OCI-LY7 (cell line): ENCODE results near the gene SLC39A8. TPM values are rescaled to one million over a fixed set of nuclear protein-coding genes. Genes with fewer than 3 reads are reported as not detected.

ENCODE experiments used
- BruUV-seq: library from RNA; stranded (reverse); fragments of 400-500 nt; replicated peaks from 2 replicates; lab custom pipeline; 2021; lab: Mats Ljungman, UMichigan
- CTCF ChIA-PET: fragments of 300-600 bp; sonication (Branson Sonifier 250); formaldehyde crosslinking; loops from one replicate; lab custom pipeline; 2022; ENCODE audit warnings: antibody characterized with exemption; ENCODE audit not compliant: unreplicated experiment; lab: Charles Lee
- POLR2A ChIA-PET: fragments of 300-600 bp; sonication (Branson Sonifier 250); formaldehyde crosslinking; loops from one replicate; lab custom pipeline; 2022; ENCODE audit warnings: antibody characterized with exemption; lab: Charles Lee
- DNase-seq: peaks from one replicate; pipeline ENCODE4 v3.0.0-alpha.2; 2015; ENCODE audit warnings: low spot score
- H2AFZ ChIP-seq: fragments of 200-600 bp; sonication (generic), shearing (Covaris generic); 2 replicates; pipeline ENCODE4 v1.6.1; 2014; ENCODE audit warnings: mild to moderate bottlenecking, antibody characterized with exemption, low read length, moderate library complexity
- H3K27ac ChIP-seq: fragments of 200-600 bp; sonication (generic); 2 replicates; pipeline ENCODE4 v1.5.1; 2014; ENCODE audit warnings: mixed run types, low read depth, mild to moderate bottlenecking, moderate library complexity, low read length, inconsistent platforms; ENCODE audit not compliant: poor library complexity, severe bottlenecking
- H3K36me3 ChIP-seq: fragments of 200-600 bp; sonication (generic); 2 replicates; pipeline ENCODE4 v1.6.1; 2014; ENCODE audit warnings: mild to moderate bottlenecking, antibody characterized with exemption, low read length, moderate library complexity, mixed read lengths; ENCODE audit not compliant: insufficient read depth
- H3K4me1 ChIP-seq: fragments of 200-600 bp; sonication (generic); 2 replicates; pipeline ENCODE4 v1.5.1; 2014; ENCODE audit warnings: mild to moderate bottlenecking, low read length; ENCODE audit not compliant: insufficient read depth, poor library complexity, severe bottlenecking
- H3K4me2 ChIP-seq: fragments of 200-600 bp; sonication (generic); 2 replicates; pipeline ENCODE4 v1.6.1; 2014; ENCODE audit warnings: mild to moderate bottlenecking, low read length
- H3K4me3 ChIP-seq: fragments of 200-600 bp; sonication (generic); 2 replicates; pipeline ENCODE4 v1.5.1; 2014; ENCODE audit warnings: mild to moderate bottlenecking, low read depth, low read length; ENCODE audit not compliant: poor library complexity, severe bottlenecking
- H3K79me2 ChIP-seq: fragments of 200-600 bp; sonication (generic); 2 replicates; pipeline ENCODE4 v1.6.1; 2016; ENCODE audit warnings: low read depth, mild to moderate bottlenecking, low read length, moderate library complexity, mixed read lengths; ENCODE audit not compliant: insufficient read depth
- H3K9me2 ChIP-seq: fragments of 200-600 bp; sonication (generic); 2 replicates; pipeline ENCODE4 v1.6.1; 2016; ENCODE audit warnings: mild to moderate bottlenecking, low read length, mixed read lengths; ENCODE audit not compliant: insufficient read depth
- H3K9me3 ChIP-seq: fragments of 200-600 bp; sonication (generic); 2 replicates; pipeline ENCODE4 v1.6.1; 2014; ENCODE audit warnings: mild to moderate bottlenecking, mixed run types, low read length, mixed read lengths
- H4K20me1 ChIP-seq: fragments of 200-600 bp; sonication (generic); 2 replicates; pipeline ENCODE4 v1.6.1; 2014; ENCODE audit warnings: mild to moderate bottlenecking, antibody characterized with exemption, low read length, moderate library complexity, mixed read lengths; ENCODE audit not compliant: insufficient read depth
- EZH2phosphoT487 ChIP-seq: fragments of 200-600 bp; sonication (generic); IDR thresholded peaks from 2 replicates; pipeline ENCODE4 v1.6.1; 2018; ENCODE audit warnings: low read depth, borderline replicate concordance, mild to moderate bottlenecking, mixed run types, antibody characterized with exemption, low read length, moderate library complexity, mixed read lengths
- intact Hi-C: fragments of 100-400 bp; cut with micrococcal nuclease; formaldehyde crosslinking; loops from one replicate; pipeline ENCODE4 v1.10.0; 2022; ENCODE audit not compliant: unreplicated experiment
- total RNA-seq, 2 experiments: library from RNA; depleted of rRNA in 1 of 2; stranded (reverse); fragments of >200 nt in 1 of 2; shearing (Covaris generic) in 1 of 2; gene quantifications; 2 replicates each; pipeline ENCODE4 v1.2.3, GENCODE V29; 2014 to 2022
- TF ChIP-seq, protein P1 (sequence below): fragments of 200-600 bp; sonication (generic); conservative IDR thresholded peaks from 2 replicates; pipeline ENCODE4 v1.5.1; 2014; ENCODE audit warnings: mild to moderate bottlenecking, antibody characterized with exemption, low read length, moderate library complexity, mixed read lengths

SLC39A8 gene
- total RNA-seq, 2 experiments from 2014 or later = 35.4 to 57.0 TPM

DNA sequence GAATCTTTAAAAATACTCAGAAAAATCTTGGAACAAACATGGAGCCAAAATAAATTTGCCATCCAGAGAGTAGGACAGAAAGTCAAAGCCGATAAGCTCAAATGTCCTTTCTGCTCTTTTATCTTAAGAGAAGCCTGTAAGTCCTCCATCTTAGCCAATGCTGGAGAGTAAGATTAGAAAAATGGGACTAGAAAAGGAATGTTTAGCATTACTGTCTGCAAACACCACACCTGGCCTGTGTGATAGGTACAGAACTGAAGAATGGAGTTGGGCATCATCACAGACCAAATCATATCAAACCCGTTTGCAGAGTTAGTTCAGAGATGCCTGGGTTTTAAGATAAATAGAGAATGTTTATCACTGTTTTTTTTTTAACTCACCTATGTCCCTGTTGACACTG, 10.5 kb upstream of the SLC39A8 start:
- intact Hi-C loops = no loop called here
- Histone ChIP-seq H3K79me2 (no peaks in the 10 kb centered on the region), H3K9me2 (no peaks in the 10 kb centered on the region), H3K4me2 (no peak overlapping the region), H3K9me3 (no peaks in the 10 kb centered on the region), H3K4me3 (no peak overlapping the region), H3K36me3 (no peaks in the 10 kb centered on the region), H4K20me1 (no peaks in the 10 kb centered on the region), H3K4me1 (no peaks in the 10 kb centered on the region), H2AFZ (no peak overlapping the region), H3K27ac (no peak overlapping the region)
- no TSS peak for BruUV-seq
- ChIA-PET POLR2A (interaction anchor here (0.9 kb wide), 1 partner anchor 10 kb away, joined by 5 read pairs; the partner anchor contains the start of gene SLC39A8), CTCF (no interaction called here)
- TF ChIP-seq EZH2phosphoT487 = no peak
- TF ChIP-seq, protein P1, sequence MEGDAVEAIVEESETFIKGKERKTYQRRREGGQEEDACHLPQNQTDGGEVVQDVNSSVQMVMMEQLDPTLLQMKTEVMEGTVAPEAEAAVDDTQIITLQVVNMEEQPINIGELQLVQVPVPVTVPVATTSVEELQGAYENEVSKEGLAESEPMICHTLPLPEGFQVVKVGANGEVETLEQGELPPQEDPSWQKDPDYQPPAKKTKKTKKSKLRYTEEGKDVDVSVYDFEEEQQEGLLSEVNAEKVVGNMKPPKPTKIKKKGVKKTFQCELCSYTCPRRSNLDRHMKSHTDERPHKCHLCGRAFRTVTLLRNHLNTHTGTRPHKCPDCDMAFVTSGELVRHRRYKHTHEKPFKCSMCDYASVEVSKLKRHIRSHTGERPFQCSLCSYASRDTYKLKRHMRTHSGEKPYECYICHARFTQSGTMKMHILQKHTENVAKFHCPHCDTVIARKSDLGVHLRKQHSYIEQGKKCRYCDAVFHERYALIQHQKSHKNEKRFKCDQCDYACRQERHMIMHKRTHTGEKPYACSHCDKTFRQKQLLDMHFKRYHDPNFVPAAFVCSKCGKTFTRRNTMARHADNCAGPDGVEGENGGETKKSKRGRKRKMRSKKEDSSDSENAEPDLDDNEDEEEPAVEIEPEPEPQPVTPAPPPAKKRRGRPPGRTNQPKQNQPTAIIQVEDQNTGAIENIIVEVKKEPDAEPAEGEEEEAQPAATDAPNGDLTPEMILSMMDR = no peak
- no peak for DNase-seq

DNA sequence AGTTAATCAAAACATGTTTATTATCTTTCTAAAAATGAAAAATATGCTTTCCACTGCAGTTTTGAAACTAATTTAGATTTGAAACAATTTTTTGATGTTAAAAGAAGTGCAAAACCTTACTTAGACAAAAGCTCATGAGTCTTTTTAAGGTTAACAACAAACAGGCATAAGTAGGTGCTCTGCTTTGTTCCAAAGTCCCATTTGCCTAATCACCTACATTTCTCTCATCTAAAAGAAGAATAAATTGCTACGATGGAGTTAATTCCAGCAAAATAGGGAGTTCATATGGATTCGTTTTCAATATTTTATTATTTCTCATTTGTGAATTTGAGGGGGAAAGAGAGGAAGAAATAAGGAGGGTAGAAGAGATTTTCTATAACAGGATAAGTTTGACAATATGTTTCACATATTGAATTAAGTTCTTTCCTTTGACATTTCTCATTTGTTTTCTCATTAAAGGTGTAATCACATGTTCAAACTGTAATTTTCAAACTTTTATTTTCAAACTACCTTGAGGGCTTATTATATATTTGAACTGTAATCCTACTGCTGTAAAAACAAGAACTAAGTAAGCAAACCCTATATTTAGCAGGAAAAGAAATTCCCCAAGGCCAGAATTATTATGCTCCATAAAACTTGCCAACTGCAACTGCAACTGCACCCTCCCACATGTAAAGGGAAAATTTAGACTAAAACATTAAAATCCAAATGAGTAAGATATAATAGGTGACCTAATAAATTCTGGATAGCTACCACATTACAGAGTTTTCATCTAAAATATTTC, 9.6 kb upstream of the SLC39A8 start:
- TF ChIP-seq, protein P1 = no peak
- no peak for TF ChIP-seq EZH2phosphoT487
- Histone ChIP-seq H3K9me3 (no peaks in the 10 kb centered on the region), H3K79me2 (no peaks in the 10 kb centered on the region), H3K4me1 (no peaks in the 10 kb centered on the region), H3K9me2 (no peaks in the 10 kb centered on the region), H3K4me2 (no peak overlapping the region), H3K4me3 (no peak overlapping the region), H3K27ac (no peak overlapping the region), H4K20me1 (no peaks in the 10 kb centered on the region), H3K36me3 (no peaks in the 10 kb centered on the region), H2AFZ (no peak overlapping the region)
- no peak for DNase-seq
- CTCF ChIA-PET = no interaction called here
- BruUV-seq = no TSS peak
- intact Hi-C loops = no loop called here
- POLR2A ChIA-PET = interaction anchor here (0.9 kb wide), 1 partner anchor 9 kb away, joined by 5 read pairs; the partner anchor contains the start of gene SLC39A8

DNA sequence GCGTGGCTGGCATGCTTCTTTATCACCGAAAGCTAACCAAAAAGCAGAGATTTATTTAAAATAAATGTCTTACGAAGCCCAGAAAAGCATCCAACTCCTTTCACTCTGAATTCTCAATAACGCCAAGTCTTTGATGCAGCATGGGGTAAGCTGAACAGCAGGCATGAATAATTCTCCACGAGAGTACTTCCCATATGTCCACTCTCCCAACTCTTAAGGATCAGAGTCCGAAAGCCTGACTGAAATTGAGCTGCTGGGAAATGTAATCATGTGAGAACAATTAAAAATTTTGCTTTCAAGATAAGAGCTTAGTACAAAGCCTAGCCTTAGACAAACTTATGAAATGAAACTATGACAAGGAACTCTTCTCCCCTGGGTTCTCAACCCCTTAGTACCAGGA, 7.5 kb upstream of the SLC39A8 start:
- CTCF ChIA-PET = no interaction called here
- no peaks in the 10 kb centered on the region for H3K9me3 ChIP-seq
- POLR2A ChIA-PET = interaction anchor here (0.5 to 0.7 kb wide), 3 partner anchors 17 to 383 kb away, joined by 3 to 4 read pairs (median 3); no protein-coding TSS in a partner anchor
- no peak for DNase-seq
- no peaks in the 10 kb centered on the region for H3K36me3 ChIP-seq
- no peaks in the 10 kb centered on the region for H3K4me1 ChIP-seq
- TF ChIP-seq EZH2phosphoT487 = no peak
- TF ChIP-seq, protein P1 = no peak
- no TSS peak for BruUV-seq
- H3K9me2 ChIP-seq = no peaks in the 10 kb centered on the region
- no peaks in the 10 kb centered on the region for H3K79me2 ChIP-seq
- intact Hi-C loops = no loop called here
- H3K27ac ChIP-seq = no peak overlapping the region
- H3K4me3 ChIP-seq = no peak overlapping the region
- H2AFZ ChIP-seq = no peak overlapping the region
- no peaks in the 10 kb centered on the region for H4K20me1 ChIP-seq
- H3K4me2 ChIP-seq = no peak overlapping the region
